Fibroblast of pulmonary artery (primary cell): ENCODE measurements around the gene E2F3.

ENCODE experiments used
- DNase-seq: peaks from one replicate; pipeline ENCODE4 v3.0.0-alpha.2; 2010; ENCODE audit warnings: low read depth
- H3K4me3 ChIP-seq: replicated peaks from 2 replicates; pipeline ENCODE4 v1.5.1; 2011; ENCODE audit warnings: low read depth, mild to moderate bottlenecking, control low read depth, low read length, moderate library complexity
- CTCF ChIP-seq: IDR thresholded peaks from 2 replicates; pipeline ENCODE4 v1.5.1; 2011; ENCODE audit warnings: mild to moderate bottlenecking, control low read depth, low read length, inconsistent platforms; ENCODE audit errors: missing control alignments

The E2F3 gene

DNA sequence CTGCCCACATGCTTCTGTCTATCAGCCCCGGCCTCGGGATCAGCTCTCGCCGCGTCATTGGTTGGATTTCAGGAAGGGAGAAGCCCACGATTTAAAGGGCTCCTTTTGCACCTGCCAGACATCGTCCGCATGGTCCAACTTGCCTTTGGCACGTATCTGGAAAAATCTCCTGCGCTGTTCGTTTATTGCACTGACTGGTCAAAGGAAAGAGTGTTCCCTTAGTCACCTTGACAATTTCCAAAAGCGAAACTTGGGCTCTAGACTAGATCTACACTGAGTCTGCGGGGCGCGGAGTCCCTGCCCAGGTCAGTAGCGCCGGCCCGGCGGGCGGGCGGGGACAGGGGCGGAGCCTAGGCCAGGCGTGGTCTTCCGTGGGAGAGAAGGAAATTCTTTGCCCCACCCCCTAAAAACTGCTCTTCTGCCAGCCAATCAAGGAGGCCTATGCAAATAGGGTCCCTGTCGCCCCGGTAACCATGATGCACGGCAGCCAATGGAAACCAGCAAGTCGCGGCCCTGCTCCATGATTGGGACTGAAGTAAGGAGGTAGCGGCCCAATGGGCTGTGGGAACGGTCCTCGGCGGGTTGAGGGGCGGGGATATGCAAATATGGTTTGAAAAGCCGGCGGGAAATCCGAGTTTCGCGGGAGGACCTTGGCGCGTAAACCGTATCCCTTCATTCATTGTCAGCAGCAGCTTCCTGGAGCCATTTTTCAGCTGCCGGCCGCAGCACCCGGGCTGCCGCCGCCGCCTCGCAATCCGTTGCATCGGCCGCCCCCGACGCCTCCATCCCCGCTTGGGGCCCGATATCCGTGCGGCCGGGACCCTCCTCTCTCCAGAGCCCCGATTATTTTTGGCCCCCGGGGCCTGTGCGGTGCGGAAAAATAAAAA is at the start of gene E2F3:
TSS of gene E2F3 (plus strand) at position 675 of the 887 bp plus-strand sequence. CDS start 354 bp downstream, outside the sequence.
- peak; percentile 100 for DNase-seq
- no peak for TF ChIP-seq CTCF
- H3K4me3 ChIP-seq, result peak within 1 kb of the TSS; percentile 75

DNA sequence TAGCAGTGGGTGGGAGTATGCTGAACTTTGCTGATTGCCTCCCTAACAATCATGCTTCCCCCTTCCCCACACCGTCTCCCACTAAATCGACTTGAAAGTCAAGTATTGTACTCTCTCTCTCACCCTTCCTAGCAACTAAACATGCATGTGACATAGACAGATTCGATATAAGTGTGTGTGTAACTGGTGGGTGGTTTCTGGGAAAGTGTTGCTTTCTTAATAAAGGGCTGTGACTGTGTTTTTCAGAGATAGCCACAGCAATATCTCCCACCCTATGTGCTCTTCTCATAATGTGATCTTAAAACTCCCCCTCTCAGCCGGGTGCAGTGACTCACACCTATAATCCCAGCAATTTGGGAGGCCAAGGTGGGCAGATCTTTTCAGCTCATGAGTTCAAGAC is 49.3 kb upstream of the E2F3 start:
- TF ChIP-seq CTCF, result no peak
- DNase-seq, result no peak
- H3K4me3 ChIP-seq, result no peak overlapping the region

DNA sequence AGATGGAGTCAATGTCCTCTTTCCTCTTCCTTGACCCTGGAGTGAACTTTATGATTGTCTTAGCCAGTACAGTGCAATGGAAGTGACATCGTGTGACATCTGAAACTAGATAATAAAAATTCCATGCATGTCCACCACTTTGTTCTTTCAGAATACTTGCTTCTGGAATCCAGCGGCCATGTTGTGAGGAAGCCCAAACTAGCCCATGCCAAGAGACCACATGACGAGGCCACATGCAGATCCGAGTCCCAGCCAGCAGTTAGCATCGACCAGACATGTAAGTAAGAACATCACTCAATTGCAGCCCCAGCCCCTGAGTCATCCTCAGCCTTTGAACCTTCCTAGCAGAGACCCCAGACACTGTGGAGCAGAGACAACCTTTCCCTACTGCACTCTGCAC is 48.5 kb upstream of the E2F3 start:
- H3K4me3 ChIP-seq, result no peak overlapping the region
- no peak for DNase-seq
- no peak for TF ChIP-seq CTCF

DNA sequence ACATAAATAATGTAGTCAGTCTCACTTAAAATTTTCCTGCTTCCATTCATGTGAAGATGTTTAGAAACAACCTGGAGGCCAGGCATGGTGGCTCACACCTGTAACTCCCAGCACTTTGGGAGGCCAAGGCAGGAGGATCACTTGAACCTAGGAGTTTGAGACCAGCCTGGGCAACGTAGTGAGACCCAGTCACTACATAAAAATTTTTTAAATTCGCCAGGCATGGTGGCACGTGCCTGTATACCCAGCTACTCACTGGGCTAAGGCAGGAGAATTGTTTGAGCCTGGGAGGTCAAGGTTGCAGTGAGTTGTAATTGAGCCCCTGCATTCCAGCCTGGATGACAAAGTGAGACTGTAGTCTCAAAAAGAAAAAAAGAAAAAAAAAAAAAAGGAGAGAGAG is 47.3 kb upstream of the E2F3 start:
- no peak overlapping the region for H3K4me3 ChIP-seq
- no peak for TF ChIP-seq CTCF
- no peak for DNase-seq

DNA sequence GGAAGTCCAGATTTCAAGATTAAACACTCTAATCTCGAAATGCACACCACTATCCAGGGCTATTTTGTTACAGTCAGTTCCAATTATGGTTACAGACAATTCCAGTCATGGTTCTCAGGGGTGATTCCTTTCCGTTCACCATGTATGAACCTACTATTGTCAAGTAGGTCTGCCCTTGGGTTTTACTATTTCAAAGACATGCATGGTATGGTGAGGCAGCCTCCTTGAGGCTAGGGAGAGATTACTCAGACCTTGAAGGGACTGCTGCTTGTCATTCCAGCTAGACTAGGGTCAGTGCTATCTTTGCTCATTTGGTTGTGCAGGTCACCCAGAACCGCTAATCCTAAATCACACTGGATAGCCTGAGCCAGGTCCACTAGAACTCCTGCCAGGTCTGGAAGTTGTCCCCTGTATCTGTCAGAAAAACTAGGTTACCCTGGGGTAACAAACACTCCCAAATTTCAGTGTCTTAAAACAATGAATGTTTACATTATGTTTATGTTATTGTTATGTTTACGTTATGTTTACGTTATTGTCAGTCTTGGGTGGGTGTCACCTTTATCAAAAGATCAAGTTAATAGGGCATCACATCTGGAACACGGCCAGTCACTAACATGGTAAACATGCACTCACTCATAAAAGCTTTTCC is 41.1 kb upstream of the E2F3 start:
- H3K4me3 ChIP-seq, result no peak overlapping the region
- DNase-seq, result no peak
- TF ChIP-seq CTCF, result no peak

DNA sequence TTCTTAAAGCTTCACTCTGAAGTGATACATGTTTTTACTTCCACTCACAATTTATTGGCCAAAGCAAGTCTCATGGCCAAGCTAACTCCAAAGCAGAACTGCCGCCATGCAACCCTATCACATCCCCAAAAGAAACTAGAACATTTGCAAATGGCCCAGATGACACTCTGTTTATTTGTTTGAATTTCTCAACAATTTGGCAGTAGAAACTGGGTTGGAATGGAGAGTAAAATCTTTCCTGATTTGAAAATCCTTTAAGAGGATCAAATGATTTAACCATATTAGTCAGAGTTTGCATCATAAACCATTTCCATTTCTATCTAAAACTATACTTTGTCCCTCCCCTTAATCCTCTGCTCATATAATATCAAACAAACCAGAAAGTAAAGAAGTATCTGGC is 39.1 kb upstream of the E2F3 start:
- DNase-seq, result no peak
- no peak for TF ChIP-seq CTCF
- H3K4me3 ChIP-seq, result no peak overlapping the region
